Cardiac muscle cell (in vitro differentiated cells and primary cell): ENCODE results near the gene HIVEP3. TPM values are rescaled to one million over a fixed set of nuclear protein-coding genes. Genes with fewer than 3 reads are reported as not detected.

Experiments used
- DNase-seq, 2 donors: peaks; one replicate each; pipeline versions ENCODE4 v3.0.0 to v3.0.0-alpha.2; 2010 to 2017; ENCODE audit warnings: low read depth in 1 of 2, low spot score in 1 of 2
- H3K27ac ChIP-seq: fragments of 200-600 bp; sonication (generic); 2 replicates; pipeline ENCODE4 v1.5.1; 2016
- H3K27me3 ChIP-seq: fragments of 200-600 bp; sonication (generic); 2 replicates; pipeline ENCODE4 v1.6.0; 2016; ENCODE audit warnings: control low read depth
- H3K36me3 ChIP-seq: fragments of 200-600 bp; sonication (generic); 2 replicates; pipeline ENCODE4 v1.5.1; 2016; ENCODE audit warnings: control low read depth
- H3K4me1 ChIP-seq: fragments of 200-600 bp; sonication (generic); 2 replicates; pipeline ENCODE4 v1.8.1; 2017; ENCODE audit warnings: low read depth, mild to moderate bottlenecking, mixed run types
- H3K4me3 ChIP-seq: fragments of 200-600 bp; sonication (generic); 2 replicates; pipeline ENCODE4 v1.5.1; 2016; ENCODE audit warnings: mild to moderate bottlenecking
- H3K9me3 ChIP-seq: fragments of 200-600 bp; sonication (generic); 2 replicates; pipeline ENCODE4 v1.5.1; 2017; ENCODE audit warnings: low read depth, mild to moderate bottlenecking, control low read depth
- polyA plus RNA-seq: library from polyadenylated mRNA; unstranded; fragments of >200 nt; fragmentation: Nextera tagmentation; extraction: Ambion mirVana; gene quantifications from 2 replicates; pipeline ENCODE4 v1.2.1, GENCODE V29; 2016
- total RNA-seq: library from RNA; depleted of rRNA; stranded (reverse); fragments of >200 nt; gene quantifications from 2 replicates; pipeline ENCODE4 v1.2.3, GENCODE V29; 2016
- TF ChIP-seq, protein P1 (sequence below): IDR thresholded peaks from 2 replicates; pipeline ENCODE4 v1.5.1; 2012; ENCODE audit warnings: low read depth, mild to moderate bottlenecking, low read length

The HIVEP3 gene
- total and polyA plus RNA-seq, 2 experiments from 2014 or later, result 0.42 to 0.62 TPM

GRCh38 chr1:41504114-41505035 lies 414.3 kb downstream of the HIVEP3 start:
- Histone ChIP-seq H3K27ac (peak overlapping the region; percentile 62), H3K36me3 (no peaks in the 10 kb centered on the region), H3K4me3 (no peak overlapping the region), H3K27me3 (no peaks in the 10 kb centered on the region), H3K9me3 (no peaks in the 10 kb centered on the region), H3K4me1 (peaks cover 19% of the 10 kb centered on the region)
- DNase-seq, result peak; percentile 51 to 53
- TF ChIP-seq, protein P1, sequence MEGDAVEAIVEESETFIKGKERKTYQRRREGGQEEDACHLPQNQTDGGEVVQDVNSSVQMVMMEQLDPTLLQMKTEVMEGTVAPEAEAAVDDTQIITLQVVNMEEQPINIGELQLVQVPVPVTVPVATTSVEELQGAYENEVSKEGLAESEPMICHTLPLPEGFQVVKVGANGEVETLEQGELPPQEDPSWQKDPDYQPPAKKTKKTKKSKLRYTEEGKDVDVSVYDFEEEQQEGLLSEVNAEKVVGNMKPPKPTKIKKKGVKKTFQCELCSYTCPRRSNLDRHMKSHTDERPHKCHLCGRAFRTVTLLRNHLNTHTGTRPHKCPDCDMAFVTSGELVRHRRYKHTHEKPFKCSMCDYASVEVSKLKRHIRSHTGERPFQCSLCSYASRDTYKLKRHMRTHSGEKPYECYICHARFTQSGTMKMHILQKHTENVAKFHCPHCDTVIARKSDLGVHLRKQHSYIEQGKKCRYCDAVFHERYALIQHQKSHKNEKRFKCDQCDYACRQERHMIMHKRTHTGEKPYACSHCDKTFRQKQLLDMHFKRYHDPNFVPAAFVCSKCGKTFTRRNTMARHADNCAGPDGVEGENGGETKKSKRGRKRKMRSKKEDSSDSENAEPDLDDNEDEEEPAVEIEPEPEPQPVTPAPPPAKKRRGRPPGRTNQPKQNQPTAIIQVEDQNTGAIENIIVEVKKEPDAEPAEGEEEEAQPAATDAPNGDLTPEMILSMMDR, result no peak

GRCh38 chr1:41503538-41504113 lies 415.1 kb downstream of the HIVEP3 start:
- H3K4me1 ChIP-seq, result peaks cover 19% of the 10 kb centered on the region
- DNase-seq, result no peak
- no peaks in the 10 kb centered on the region for H3K9me3 ChIP-seq
- peak overlapping the region; percentile 62 for H3K27ac ChIP-seq
- H3K36me3 ChIP-seq, result no peaks in the 10 kb centered on the region
- TF ChIP-seq, protein P1, result peak; percentile 4
- H3K27me3 ChIP-seq, result no peaks in the 10 kb centered on the region
- no peak overlapping the region for H3K4me3 ChIP-seq

DNA sequence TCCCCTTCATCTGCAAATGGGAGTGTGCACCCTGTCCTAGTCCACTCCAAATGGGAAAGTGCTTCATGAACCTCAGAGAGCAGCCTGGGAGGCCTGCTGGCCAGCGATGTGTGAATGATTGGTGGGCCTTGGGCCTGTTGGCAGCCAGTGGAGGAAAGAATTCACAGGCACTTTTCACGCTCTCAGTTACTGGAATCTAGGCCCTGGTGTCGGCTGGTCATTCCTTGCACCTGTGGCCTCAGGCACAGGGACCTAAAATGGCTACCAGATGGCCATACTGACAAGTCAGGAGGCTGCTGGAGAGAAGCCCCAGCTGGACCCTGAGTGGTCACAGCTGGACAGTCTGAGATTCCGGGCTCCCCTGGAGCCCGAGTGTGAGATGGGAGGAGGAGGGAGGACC lies 415.8 kb downstream of the HIVEP3 start:
- TF ChIP-seq, protein P1, result no peak
- peak overlapping the region; percentile 42 for H3K27ac ChIP-seq
- H3K4me1 ChIP-seq, result peaks cover 19% of the 10 kb centered on the region
- no peaks in the 10 kb centered on the region for H3K36me3 ChIP-seq
- no peaks in the 10 kb centered on the region for H3K9me3 ChIP-seq
- H3K4me3 ChIP-seq, result no peak overlapping the region
- H3K27me3 ChIP-seq, result no peaks in the 10 kb centered on the region
- peak in 1 of 2 donors; percentile 57 for DNase-seq

DNA sequence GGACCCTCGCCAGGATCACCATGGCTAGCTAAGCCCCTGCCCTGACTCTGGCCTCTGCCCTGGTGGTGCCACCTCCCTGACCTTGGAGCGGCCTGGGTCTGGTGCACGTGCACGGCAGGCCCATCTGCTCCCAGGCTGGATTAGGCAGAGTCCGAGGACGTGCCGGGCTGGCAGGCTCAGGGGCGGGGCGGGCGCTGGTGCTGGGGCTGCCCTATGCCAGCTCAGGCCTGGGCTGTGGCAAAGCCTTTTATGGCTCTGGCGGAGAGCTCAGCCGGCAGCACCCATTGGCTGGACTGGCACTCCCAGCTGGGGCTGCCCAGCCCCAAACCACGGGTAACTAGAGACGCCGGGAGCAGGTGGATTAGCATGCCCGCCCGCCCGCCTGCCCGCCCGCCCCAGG lies 417.1 kb downstream of the HIVEP3 start:
- DNase-seq, result no peak
- peak overlapping the region; percentile 78 for H3K27ac ChIP-seq
- TF ChIP-seq, protein P1, result no peak
- H3K36me3 ChIP-seq, result no peaks in the 10 kb centered on the region
- H3K4me3 ChIP-seq, result no peak overlapping the region
- H3K27me3 ChIP-seq, result no peaks in the 10 kb centered on the region
- H3K9me3 ChIP-seq, result no peaks in the 10 kb centered on the region
- peaks cover 23% of the 10 kb centered on the region for H3K4me1 ChIP-seq

DNA sequence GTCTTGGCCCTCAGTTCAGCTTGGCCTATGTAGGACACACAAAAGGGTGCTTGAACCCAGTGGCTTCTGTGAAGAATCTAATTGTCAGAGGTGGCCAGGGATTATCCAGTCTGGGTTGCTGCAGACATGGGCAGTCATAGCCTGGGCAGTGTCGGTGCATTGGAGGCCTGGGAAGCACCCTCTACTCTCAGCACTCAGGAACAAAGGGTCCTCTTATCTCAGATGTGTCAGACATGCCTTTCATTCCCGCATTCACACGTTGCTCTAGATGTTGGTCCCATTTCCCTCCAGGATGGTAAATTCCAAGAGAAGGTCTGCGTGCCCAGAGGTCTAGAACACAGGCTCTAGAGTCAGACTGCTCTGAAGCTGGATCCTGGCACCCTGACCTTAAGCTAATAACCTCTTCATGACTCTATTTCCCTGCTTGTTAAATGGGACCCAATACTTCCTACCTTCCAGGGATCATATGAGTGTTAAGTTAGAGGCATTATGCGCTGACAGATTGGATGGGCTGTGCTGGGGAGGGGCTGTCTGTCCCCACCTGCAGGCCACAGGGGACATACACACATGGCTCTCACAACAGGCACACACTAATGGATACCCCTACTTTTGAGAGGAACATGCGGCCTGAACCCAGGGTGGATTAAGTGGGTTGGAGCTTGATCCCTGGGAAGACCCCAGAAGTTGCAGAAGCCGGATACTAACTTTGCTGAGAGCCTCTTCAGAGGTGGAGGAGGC lies 417.8 kb downstream of the HIVEP3 start:
- Histone ChIP-seq H3K27me3 (no peaks in the 10 kb centered on the region), H3K4me1 (peaks cover 26% of the 10 kb centered on the region), H3K36me3 (no peaks in the 10 kb centered on the region), H3K9me3 (no peaks in the 10 kb centered on the region), H3K27ac (peak overlapping the region; percentile 78), H3K4me3 (no peak overlapping the region)
- TF ChIP-seq, protein P1, result no peak
- peak in 1 of 2 donors; percentile 75 for DNase-seq
